Progenitor cell of endocrine pancreas (in vitro differentiated cells): ENCODE data around the gene IDH3A. TPM values are rescaled to one million over a fixed set of nuclear protein-coding genes. Genes with fewer than 3 reads are reported as not detected.

ENCODE experiments used
- DNase-seq: peaks from one replicate; pipeline ENCODE4 v3.0.0; 2021; ENCODE audit warnings: low spot score; ENCODE audit not compliant: unreplicated experiment
- H3K27ac Mint-ChIP-seq: 2 replicates; pipeline ENCODE4 v1.8.0; 2021; ENCODE audit warnings: mild to moderate bottlenecking, moderate library complexity, mixed read lengths
- H3K27me3 Mint-ChIP-seq: 2 replicates; pipeline ENCODE4 v1.8.0; 2021; ENCODE audit warnings: mixed read lengths
- H3K36me3 Mint-ChIP-seq: 2 replicates; pipeline ENCODE4 v1.8.0; 2022; ENCODE audit warnings: mixed read lengths; ENCODE audit not compliant: insufficient read depth
- H3K4me1 Mint-ChIP-seq: 2 replicates; pipeline ENCODE4 v1.8.0; 2021; ENCODE audit warnings: low read depth, mixed read lengths
- H3K4me3 Mint-ChIP-seq: 2 replicates; pipeline ENCODE4 v1.8.0; 2021; ENCODE audit warnings: low read depth, mild to moderate bottlenecking, moderate library complexity, mixed read lengths
- H3K9me3 Mint-ChIP-seq: 2 replicates; pipeline ENCODE4 v1.8.0; 2021; ENCODE audit warnings: low read depth, mixed read lengths
- total RNA-seq: library from RNA; stranded (reverse); gene quantifications from 2 replicates; pipeline ENCODE4 v1.2.1, GENCODE V29; 2021
- TF ChIP-seq, protein P1 (sequence below): fragments of 200-600 bp; sonication (generic); IDR thresholded peaks from one replicate; pipeline ENCODE4 v1.5.0; 2021; ENCODE audit warnings: antibody characterized with exemption, mild to moderate bottlenecking; ENCODE audit not compliant: unreplicated experiment

The IDH3A gene
- total RNA-seq, 1 donor from 2014 or later: 35.4 TPM

DNA sequence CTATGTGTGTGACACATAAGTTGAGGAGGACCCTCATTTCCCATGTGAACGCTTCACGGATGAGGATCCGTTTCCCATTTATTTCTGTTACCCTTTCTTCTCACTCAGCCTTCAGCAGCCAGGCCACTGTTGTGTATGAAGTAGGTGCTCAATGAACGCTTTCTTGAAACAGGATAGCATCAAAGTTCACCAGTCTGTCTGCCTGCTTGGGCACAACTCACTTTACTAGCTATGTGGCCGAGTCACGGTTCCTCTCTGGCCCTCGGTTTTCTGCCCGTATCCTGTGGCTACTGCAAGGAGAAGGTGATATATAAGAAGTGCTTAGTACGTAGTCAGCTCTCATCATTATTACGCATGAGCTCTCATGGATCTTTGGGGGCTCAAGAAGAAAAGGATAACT is 62.8 kb downstream of the IDH3A start:
- H3K4me3 Mint-ChIP-seq: no peak overlapping the region
- no peaks in the 10 kb centered on the region for H3K9me3 Mint-ChIP-seq
- H3K27ac Mint-ChIP-seq: no peak overlapping the region
- no peak for DNase-seq
- H3K4me1 Mint-ChIP-seq: peaks cover 16% of the 10 kb centered on the region
- TF ChIP-seq, protein P1, sequence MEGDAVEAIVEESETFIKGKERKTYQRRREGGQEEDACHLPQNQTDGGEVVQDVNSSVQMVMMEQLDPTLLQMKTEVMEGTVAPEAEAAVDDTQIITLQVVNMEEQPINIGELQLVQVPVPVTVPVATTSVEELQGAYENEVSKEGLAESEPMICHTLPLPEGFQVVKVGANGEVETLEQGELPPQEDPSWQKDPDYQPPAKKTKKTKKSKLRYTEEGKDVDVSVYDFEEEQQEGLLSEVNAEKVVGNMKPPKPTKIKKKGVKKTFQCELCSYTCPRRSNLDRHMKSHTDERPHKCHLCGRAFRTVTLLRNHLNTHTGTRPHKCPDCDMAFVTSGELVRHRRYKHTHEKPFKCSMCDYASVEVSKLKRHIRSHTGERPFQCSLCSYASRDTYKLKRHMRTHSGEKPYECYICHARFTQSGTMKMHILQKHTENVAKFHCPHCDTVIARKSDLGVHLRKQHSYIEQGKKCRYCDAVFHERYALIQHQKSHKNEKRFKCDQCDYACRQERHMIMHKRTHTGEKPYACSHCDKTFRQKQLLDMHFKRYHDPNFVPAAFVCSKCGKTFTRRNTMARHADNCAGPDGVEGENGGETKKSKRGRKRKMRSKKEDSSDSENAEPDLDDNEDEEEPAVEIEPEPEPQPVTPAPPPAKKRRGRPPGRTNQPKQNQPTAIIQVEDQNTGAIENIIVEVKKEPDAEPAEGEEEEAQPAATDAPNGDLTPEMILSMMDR: no peak
- H3K27me3 Mint-ChIP-seq: peaks cover 7% of the 10 kb centered on the region
- no peaks in the 10 kb centered on the region for H3K36me3 Mint-ChIP-seq

DNA sequence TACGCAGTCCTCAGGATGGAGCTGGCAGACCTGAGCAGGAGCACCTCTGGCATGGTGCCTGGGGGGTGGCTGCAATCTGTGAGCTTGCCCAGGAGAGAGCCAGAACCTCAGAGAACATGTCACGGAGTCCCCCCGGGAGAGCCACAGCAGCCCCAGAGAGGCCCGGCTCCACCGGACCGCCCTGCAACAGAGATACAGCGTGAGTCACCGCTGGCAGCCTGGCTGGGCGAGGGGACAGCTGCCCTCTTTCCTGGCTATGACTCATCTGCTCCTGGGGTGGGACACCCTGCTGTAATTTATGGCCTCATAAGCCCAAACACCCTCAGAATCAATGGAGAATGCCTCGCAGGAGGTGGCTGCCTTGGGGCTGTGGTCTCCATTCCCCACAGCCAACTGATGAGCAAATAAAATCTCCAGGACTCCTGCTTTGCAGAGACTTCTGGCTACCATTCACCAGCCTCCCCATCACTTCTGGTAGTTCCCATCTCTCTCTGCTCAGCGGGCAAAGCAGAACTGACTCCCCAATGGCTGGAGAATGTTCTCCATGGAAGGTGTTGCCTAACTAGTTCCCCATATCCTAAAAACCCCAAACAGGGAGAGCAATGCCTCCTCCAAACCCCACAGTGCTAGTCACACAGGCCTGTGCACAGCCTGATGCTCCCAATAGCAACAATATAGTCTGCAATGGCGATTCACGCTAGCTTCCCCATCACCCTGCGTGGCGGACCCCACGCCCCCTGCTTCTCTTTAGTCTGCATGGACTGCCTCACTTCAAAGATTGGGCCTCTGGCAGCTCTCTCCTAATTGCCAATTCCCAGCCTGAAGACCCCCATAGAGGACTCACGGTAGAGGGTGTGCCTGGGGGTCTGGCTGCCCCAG is 63.6 kb downstream of the IDH3A start:
- Mint-ChIP-seq H3K36me3 (no peaks in the 10 kb centered on the region), H3K4me3 (no peak overlapping the region), H3K4me1 (peaks cover 13% of the 10 kb centered on the region), H3K27ac (no peak overlapping the region), H3K27me3 (peaks cover 7% of the 10 kb centered on the region), H3K9me3 (no peaks in the 10 kb centered on the region)
- no peak for DNase-seq
- TF ChIP-seq, protein P1: no peak

DNA sequence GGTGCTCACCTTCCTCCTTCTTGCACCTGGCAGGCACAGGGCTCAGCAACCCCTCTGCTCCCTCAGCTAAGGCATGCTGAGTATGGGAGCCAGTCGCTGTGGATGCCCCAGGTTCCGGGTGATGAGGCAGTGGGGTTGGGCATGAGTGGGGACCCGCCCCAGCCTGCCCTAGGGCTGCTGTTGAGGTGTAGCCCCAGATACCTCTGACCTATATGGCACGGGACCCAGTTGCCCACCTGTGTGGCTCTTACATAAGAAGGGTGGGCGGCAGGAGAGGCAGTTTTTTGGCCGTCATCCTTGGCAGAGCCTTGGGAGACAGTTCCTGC is 64.2 kb downstream of the IDH3A start:
- no peaks in the 10 kb centered on the region for H3K36me3 Mint-ChIP-seq
- no peak overlapping the region for H3K27ac Mint-ChIP-seq
- peaks cover 13% of the 10 kb centered on the region for H3K4me1 Mint-ChIP-seq
- peaks cover 7% of the 10 kb centered on the region for H3K27me3 Mint-ChIP-seq
- no peak overlapping the region for H3K4me3 Mint-ChIP-seq
- no peak for DNase-seq
- no peaks in the 10 kb centered on the region for H3K9me3 Mint-ChIP-seq
- TF ChIP-seq, protein P1: no peak

DNA sequence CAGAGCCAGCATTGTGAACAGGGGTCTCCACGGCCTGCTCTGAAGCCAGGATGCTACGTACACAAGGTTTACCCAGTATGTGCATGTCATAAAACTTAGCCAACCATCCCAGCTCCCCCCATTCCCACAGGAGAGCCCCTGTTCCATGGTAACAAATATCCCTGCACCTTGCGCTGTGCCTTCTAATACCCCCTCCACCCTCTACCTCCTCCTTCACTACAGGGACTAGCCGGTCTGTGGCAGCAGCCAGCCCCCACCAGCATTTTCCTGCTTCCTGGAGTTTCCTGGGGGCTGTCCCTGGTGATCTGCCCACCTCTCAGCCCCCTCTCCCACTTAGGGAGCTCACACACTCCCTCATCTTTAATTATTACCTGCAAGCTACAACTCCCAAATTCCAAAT is 64.8 kb downstream of the IDH3A start:
- H3K27me3 Mint-ChIP-seq: peaks cover 7% of the 10 kb centered on the region
- H3K9me3 Mint-ChIP-seq: no peaks in the 10 kb centered on the region
- TF ChIP-seq, protein P1: no peak
- no peak overlapping the region for H3K4me3 Mint-ChIP-seq
- H3K36me3 Mint-ChIP-seq: no peaks in the 10 kb centered on the region
- H3K4me1 Mint-ChIP-seq: peaks cover 13% of the 10 kb centered on the region
- no peak for DNase-seq
- no peak overlapping the region for H3K27ac Mint-ChIP-seq

DNA sequence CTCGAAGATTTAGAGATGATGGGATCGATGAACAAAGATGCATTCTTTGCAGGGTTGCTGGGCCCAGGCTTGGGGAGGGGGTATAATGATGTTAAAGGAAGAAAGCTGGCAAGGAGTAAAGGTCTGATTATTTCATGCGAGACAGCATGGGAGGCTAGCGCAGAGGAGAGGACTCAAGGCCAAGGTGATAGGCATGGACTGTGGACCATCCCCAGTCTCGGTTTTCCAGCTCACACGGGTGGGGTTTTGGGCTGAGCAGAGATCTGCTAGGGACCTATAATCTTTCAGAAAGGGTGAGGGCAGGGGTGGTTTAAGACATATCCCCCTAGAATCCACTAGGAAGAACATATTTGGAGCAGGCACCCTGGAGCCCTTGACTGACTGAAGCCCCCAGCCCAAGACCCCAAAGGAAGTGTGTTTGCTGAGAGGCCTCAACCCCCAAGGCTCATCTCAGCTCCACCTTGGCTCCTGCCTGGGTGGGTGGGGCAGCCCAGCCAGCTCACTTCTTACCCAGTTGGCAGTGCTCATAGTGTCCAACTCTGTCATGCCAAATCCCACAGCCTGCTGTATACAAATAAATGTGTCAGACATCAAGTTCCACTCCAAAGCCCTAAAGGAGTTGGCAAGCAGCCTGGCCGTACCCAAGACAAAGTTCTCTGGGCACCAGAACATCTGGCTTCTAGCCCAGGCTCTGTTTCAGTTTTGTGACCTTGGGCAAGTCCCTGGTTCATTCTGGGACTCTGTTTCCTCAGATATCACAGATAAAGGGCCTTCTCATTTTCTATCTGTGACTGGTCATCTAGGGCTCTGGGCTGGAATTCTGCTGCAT is 67.3 kb downstream of the IDH3A start:
- H3K9me3 Mint-ChIP-seq: no peaks in the 10 kb centered on the region
- TF ChIP-seq, protein P1: no peak
- H3K36me3 Mint-ChIP-seq: no peaks in the 10 kb centered on the region
- H3K4me1 Mint-ChIP-seq: peaks cover 7% of the 10 kb centered on the region
- DNase-seq: no peak
- H3K4me3 Mint-ChIP-seq: no peak overlapping the region
- no peak overlapping the region for H3K27ac Mint-ChIP-seq
- H3K27me3 Mint-ChIP-seq: peaks cover 9% of the 10 kb centered on the region
